LNCaP clone FGC (cell line): ENCODE measurements around the gene PXMP2.

ENCODE experiments used
- DNase-seq: peaks from one replicate; pipeline ENCODE4 v3.0.0-alpha.2; 2011; ENCODE audit warnings: low read depth
- H3K4me3 ChIP-seq: 2 replicates; pipeline ENCODE4 v1.5.1; 2011; ENCODE audit warnings: mild to moderate bottlenecking, low read depth, low read length, control low read depth
- CTCF ChIP-seq: IDR thresholded peaks from 2 replicates; pipeline ENCODE4 v1.5.1; 2012; ENCODE audit warnings: mild to moderate bottlenecking; ENCODE audit not compliant: control insufficient read depth, insufficient read depth; ENCODE audit errors: extremely low read depth

The PXMP2 gene

DNA sequence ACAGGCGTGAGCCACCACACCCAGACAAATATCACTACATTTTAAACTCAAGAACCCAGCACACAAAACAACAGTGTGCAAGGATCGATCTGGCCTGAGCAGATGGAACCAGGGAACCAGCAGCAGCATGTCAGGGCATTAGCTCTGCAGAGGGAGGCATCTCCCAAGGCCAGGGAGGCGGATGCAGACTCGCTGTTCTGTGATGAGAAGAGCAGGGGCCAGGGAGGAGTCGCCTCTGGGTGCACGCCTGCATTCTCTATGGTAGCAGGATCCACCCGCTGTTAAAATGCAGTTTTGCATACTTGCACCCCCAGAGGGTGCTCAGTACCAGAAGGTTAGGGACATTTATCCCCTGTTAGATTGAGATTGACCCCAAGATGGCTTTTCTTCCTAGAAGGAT is 41.1 kb downstream of the PXMP2 start:
- DNase-seq, result no peak
- no peak for TF ChIP-seq CTCF
- no peak overlapping the region for H3K4me3 ChIP-seq

GRCh38 chr12:132729541-132730320 is 42.3 kb downstream of the PXMP2 start:
- TF ChIP-seq CTCF, result no peak
- H3K4me3 ChIP-seq, result no peak overlapping the region
- DNase-seq, result no peak

GRCh38 chr12:132730353-132730752 is 43.0 kb downstream of the PXMP2 start:
- no peak for DNase-seq
- TF ChIP-seq CTCF, result no peak
- no peak overlapping the region for H3K4me3 ChIP-seq

- TF ChIP-seq CTCF, result no peak
- H3K4me3 ChIP-seq, result no peak overlapping the region
- DNase-seq, result no peak
These were observed 44.2 kb downstream of the PXMP2 start for GRCh38 chr12:132731574-132731973.

- TF ChIP-seq CTCF, result no peak
- DNase-seq, result no peak
- no peak overlapping the region for H3K4me3 ChIP-seq
These were observed 46.8 kb downstream of the PXMP2 start for GRCh38 chr12:132734206-132734605.

- TF ChIP-seq CTCF, result no peak
- no peak overlapping the region for H3K4me3 ChIP-seq
- no peak for DNase-seq
These were observed 48.1 kb downstream of the PXMP2 start for GRCh38 chr12:132735496-132735895.

- no peak for TF ChIP-seq CTCF
- H3K4me3 ChIP-seq, result no peak overlapping the region
- no peak for DNase-seq
These were observed 49.0 kb downstream of the PXMP2 start for GRCh38 chr12:132736378-132736777.
